OCI-LY1 (cell line): ENCODE results near the gene HCN1.

Source experiments
- EZH2 ChIP-seq: fragments of 200-600 bp; sonication (generic), shearing (Covaris generic); IDR thresholded peaks from 2 replicates; pipeline ENCODE4 v1.8.0; 2017; ENCODE audit warnings: borderline replicate concordance, mixed run types, mild to moderate bottlenecking, antibody characterized with exemption, low read length, moderate library complexity, mixed read lengths
- TF ChIP-seq, protein P1 (sequence below): fragments of 200-600 bp; sonication (generic), shearing (Covaris generic); IDR thresholded peaks from 2 replicates; pipeline ENCODE4 v1.5.1; 2017; ENCODE audit warnings: mild to moderate bottlenecking, antibody characterized with exemption, low read length, moderate library complexity, mixed read lengths

DNA sequence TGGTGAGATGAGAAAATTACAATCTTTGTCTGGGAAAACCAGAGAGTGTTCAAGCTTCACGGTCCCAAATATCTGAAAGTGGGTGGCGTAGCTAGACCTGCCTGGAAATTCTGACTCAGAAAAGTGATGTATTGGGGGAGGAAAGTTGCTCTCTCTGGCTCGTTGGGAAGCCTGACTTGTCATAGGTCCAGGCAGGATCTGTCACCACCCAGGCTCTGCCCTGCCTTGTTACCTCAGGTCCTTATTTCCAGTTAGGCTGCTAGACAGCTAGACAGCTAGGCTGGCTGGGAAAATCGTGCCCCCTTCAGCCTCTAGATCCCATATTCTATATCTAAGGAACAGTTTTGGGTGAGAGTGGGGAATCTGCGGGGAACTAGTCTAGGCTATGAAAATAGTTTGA lies 41.0 kb upstream of the HCN1 start:
- TF ChIP-seq, protein P1, sequence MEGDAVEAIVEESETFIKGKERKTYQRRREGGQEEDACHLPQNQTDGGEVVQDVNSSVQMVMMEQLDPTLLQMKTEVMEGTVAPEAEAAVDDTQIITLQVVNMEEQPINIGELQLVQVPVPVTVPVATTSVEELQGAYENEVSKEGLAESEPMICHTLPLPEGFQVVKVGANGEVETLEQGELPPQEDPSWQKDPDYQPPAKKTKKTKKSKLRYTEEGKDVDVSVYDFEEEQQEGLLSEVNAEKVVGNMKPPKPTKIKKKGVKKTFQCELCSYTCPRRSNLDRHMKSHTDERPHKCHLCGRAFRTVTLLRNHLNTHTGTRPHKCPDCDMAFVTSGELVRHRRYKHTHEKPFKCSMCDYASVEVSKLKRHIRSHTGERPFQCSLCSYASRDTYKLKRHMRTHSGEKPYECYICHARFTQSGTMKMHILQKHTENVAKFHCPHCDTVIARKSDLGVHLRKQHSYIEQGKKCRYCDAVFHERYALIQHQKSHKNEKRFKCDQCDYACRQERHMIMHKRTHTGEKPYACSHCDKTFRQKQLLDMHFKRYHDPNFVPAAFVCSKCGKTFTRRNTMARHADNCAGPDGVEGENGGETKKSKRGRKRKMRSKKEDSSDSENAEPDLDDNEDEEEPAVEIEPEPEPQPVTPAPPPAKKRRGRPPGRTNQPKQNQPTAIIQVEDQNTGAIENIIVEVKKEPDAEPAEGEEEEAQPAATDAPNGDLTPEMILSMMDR = no peak
- no peak for TF ChIP-seq EZH2
